Heart left ventricle (tissue), 13 donors: ENCODE results near the gene PTPMT1.

ENCODE experiments used
- POLR2A ChIP-seq, 2 donors: fragments of 450-650 bp; IDR thresholded peaks; one replicate each; pipeline ENCODE4 v1.6.1; 2017; ENCODE audit warnings: antibody characterized with exemption in 2 of 2, mild to moderate bottlenecking in 2 of 2, moderate library complexity in 2 of 2
- TF ChIP-seq, protein P1 (sequence below), 12 donors: fragments of 200-600 bp; sonication (generic) in 4 of 12; IDR thresholded peaks; one replicate each; pipeline versions ENCODE4 v1.5.0 to v1.8.0; 2018 to 2022; ENCODE audit warnings: antibody characterized with exemption in 12 of 12, mild to moderate bottlenecking in 5 of 12
- donor health status: ischemic (EF 13 %, LVEDD 7.1; RV severe dilation, severe dysfunction).
- donor health status: DM: no; HTN: yes; CAD: no.
- donor health status: DM: no; HTN: no; CAD: no.
- donor health status: ischemic (EF 25% LVEDD 6.9; RV normal size, moderate dysfunction).
- donor health status: ischemic (EF 25% LVEDD 5.7; RV mildly dilated, moderate dysfunction).
- donor health status: ischemic (EF 35%, LVEDD 5.7; RV mildly dilated, moderate dysfunction).
- donor health status: nonischemic (EF 11% LVEDD 7.7; RV severe dilation, severe dysfunction).
- donor health status: DM: yes; HTN: yes; CAD: no.
- donor health status: PGD.
- donor health status: ischemic (EF 29% LVEDD 5.4; RV normal size, mild dysfunction).
- donor health status: nonischemic (EF 23%, LVEDD 6.1; RV moderate dilation, normal function).

DNA sequence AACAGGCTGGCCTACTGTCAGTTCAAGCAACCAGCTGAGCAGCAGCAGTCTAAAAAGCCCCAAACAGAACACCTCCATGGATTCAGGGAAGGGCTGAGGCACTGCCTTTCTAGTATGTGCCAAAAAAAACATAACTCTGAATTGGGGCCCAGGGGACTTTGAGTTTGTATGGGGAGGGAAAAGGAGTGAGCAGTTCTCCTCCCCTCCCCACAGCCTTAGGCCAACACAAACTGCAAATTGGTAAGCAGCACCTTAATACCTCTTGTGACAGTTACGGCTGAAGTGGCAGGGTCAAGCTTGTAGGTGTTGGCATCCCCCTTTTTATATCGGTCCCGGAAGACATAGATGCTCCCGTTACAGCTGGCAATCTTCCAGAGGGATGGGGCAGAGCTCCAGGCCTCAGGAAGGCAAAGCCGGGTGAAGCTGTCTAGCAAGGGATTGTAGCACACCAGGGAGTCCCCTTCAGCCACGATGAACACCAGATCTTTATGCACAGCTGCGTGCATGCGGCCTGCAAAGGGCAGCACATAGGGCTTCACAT lies 7.4 kb downstream of the PTPMT1 start:
- TF ChIP-seq, protein P1, sequence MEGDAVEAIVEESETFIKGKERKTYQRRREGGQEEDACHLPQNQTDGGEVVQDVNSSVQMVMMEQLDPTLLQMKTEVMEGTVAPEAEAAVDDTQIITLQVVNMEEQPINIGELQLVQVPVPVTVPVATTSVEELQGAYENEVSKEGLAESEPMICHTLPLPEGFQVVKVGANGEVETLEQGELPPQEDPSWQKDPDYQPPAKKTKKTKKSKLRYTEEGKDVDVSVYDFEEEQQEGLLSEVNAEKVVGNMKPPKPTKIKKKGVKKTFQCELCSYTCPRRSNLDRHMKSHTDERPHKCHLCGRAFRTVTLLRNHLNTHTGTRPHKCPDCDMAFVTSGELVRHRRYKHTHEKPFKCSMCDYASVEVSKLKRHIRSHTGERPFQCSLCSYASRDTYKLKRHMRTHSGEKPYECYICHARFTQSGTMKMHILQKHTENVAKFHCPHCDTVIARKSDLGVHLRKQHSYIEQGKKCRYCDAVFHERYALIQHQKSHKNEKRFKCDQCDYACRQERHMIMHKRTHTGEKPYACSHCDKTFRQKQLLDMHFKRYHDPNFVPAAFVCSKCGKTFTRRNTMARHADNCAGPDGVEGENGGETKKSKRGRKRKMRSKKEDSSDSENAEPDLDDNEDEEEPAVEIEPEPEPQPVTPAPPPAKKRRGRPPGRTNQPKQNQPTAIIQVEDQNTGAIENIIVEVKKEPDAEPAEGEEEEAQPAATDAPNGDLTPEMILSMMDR (IDR thresholded peaks at IDR 0.05), result no peak
- TF ChIP-seq POLR2A (IDR thresholded peaks at IDR 0.05), result no peak
